ENCODE data around the gene MEI4.

MEI4 gene

GRCh38 chr6:77876300-77876699, 223.5 kb downstream of the MEI4 start:
- no peaks in the 10 kb centered on the region for H3K79me1 ChIP-seq (ENCODE audit: low read length)

DNA sequence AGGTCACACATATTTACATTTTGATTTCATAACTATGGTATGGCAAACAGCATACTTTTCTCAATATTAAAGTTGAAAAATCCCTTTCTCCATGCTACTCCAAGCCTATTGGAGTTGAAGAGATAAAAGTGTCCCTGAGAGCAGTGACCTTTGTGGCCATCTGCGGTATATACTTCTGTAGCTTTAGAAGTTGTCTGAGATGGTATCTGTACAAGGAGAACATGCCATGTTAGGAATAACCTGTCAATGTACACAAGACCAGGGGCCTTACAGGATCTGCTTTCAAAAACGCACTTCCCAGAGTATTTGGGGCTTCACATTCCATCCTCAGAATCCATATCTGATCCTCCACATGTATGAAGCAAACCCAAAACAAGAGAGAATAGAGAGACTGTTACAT, 226.7 kb downstream of the MEI4 start:
- DNase-seq = no peak
- no CpG with 5 or more reads among the region's 2 CpGs for WGBS (ENCODE audit: extremely low coverage, insufficient coverage, low lambda C conversion rate)
- no peaks in the 10 kb centered on the region for H3K79me1 ChIP-seq (ENCODE audit: low read length)

More at GRCh38 chr6:77876300-77876699, 223.5 kb downstream of the MEI4 start:
- no peaks in the 10 kb centered on the region for H3K36me3 ChIP-seq (ENCODE audit: control insufficient read depth, insufficient read depth, low read length)
- H4K5ac ChIP-seq (ENCODE audit: low read length) = no peak overlapping the region
- H2BK120ac ChIP-seq (ENCODE audit: low read depth, low read length) = no peak overlapping the region
- H2BK15ac ChIP-seq (replicated peaks; ENCODE audit: low read depth) = no peak overlapping the region
- H3K27me3 ChIP-seq (ENCODE audit: insufficient read depth, low read length, poor library complexity) = no peaks in the 10 kb centered on the region
- no peak overlapping the region for H4K8ac ChIP-seq (ENCODE audit: low read depth, low read length)
- no peaks in the 10 kb centered on the region for H3K79me2 ChIP-seq (ENCODE audit: control insufficient read depth, insufficient read depth, low read length)
- no peak overlapping the region for H2AK5ac ChIP-seq (ENCODE audit: low read length)
- no peak overlapping the region for H3K4me3 ChIP-seq (ENCODE audit: low read length)
- no peak overlapping the region for H2BK5ac ChIP-seq (ENCODE audit: low read length)
- H3K9ac ChIP-seq (ENCODE audit: low read length) = no peak overlapping the region
- no peak overlapping the region for H3K4ac ChIP-seq (ENCODE audit: low read depth, low read length)
- H3K23ac ChIP-seq (ENCODE audit: low read length) = no peak overlapping the region
- H3K56ac ChIP-seq (ENCODE audit: low read length) = no peak overlapping the region
- no peak overlapping the region for H3K4me2 ChIP-seq (ENCODE audit: low read length)
- no peak overlapping the region for H3K18ac ChIP-seq (ENCODE audit: low read length)
- DNase-seq = no peak
- WGBS (ENCODE audit: extremely low coverage, insufficient coverage, low lambda C conversion rate) = no CpG with 5 or more reads among the region's 2 CpGs
- no peaks in the 10 kb centered on the region for H3K4me1 ChIP-seq (ENCODE audit: control insufficient read depth, low read depth, low read length)
- no peak overlapping the region for H3K27ac ChIP-seq (ENCODE audit: low read depth, low read length)

DNA sequence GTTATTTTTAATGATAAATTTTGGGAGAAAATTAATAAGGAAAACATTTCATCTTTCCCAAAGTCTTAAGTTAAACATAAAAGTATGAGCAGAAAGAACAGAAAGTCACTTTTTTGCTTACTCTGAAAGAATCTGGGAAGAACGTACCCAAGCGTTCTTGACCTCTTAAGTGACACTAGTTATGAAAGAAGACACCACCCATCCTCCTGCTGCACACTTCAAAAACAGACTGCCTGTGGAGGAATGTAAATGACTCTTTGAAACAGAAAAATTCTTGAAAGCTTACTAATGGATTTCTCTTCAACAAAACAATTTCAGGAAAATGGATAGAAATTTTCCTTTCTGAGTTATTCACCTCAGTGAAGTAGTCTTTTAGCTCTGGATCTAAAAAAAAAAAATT, 227.7 kb downstream of the MEI4 start:
- Histone ChIP-seq H3K56ac (ENCODE audit: low read length) (no peak overlapping the region), H2BK120ac (ENCODE audit: low read depth, low read length) (no peak overlapping the region), H3K18ac (ENCODE audit: low read length) (no peak overlapping the region), H3K27me3 (ENCODE audit: insufficient read depth, low read length, poor library complexity) (no peaks in the 10 kb centered on the region), H4K8ac (ENCODE audit: low read depth, low read length) (no peak overlapping the region), H2BK15ac (replicated peaks; ENCODE audit: low read depth) (no peak overlapping the region), H3K4ac (ENCODE audit: low read depth, low read length) (no peak overlapping the region), H3K4me3 (ENCODE audit: low read length) (no peak overlapping the region), H3K9ac (ENCODE audit: low read length) (no peak overlapping the region), H3K36me3 (ENCODE audit: control insufficient read depth, insufficient read depth, low read length) (no peaks in the 10 kb centered on the region), H3K4me1 (ENCODE audit: control insufficient read depth, low read depth, low read length) (no peaks in the 10 kb centered on the region), H3K23ac (ENCODE audit: low read length) (no peak overlapping the region), H3K27ac (ENCODE audit: low read depth, low read length) (no peak overlapping the region), H4K5ac (ENCODE audit: low read length) (no peak overlapping the region), H3K79me1 (ENCODE audit: low read length) (no peaks in the 10 kb centered on the region), H2BK5ac (ENCODE audit: low read length) (no peak overlapping the region), H3K79me2 (ENCODE audit: control insufficient read depth, insufficient read depth, low read length) (no peaks in the 10 kb centered on the region), H2AK5ac (ENCODE audit: low read length) (no peak overlapping the region), H3K4me2 (ENCODE audit: low read length) (no peak overlapping the region)
- no CpG with 5 or more reads among the region's 2 CpGs for WGBS (ENCODE audit: extremely low coverage, insufficient coverage, low lambda C conversion rate)
- peak; percentile 26 for DNase-seq

More for the DNA sequence above, 226.7 kb downstream of the MEI4 start:
- H3K27me3 ChIP-seq (ENCODE audit: insufficient read depth, low read length, poor library complexity) = no peaks in the 10 kb centered on the region
- no peak overlapping the region for H4K8ac ChIP-seq (ENCODE audit: low read depth, low read length)
- no peak overlapping the region for H2BK15ac ChIP-seq (replicated peaks; ENCODE audit: low read depth)
- no peak overlapping the region for H3K23ac ChIP-seq (ENCODE audit: low read length)
- H3K4ac ChIP-seq (ENCODE audit: low read depth, low read length) = no peak overlapping the region
- H3K79me2 ChIP-seq (ENCODE audit: control insufficient read depth, insufficient read depth, low read length) = no peaks in the 10 kb centered on the region
- H3K36me3 ChIP-seq (ENCODE audit: control insufficient read depth, insufficient read depth, low read length) = no peaks in the 10 kb centered on the region
- no peak overlapping the region for H3K56ac ChIP-seq (ENCODE audit: low read length)
- no peak overlapping the region for H2BK5ac ChIP-seq (ENCODE audit: low read length)
- no peak overlapping the region for H3K18ac ChIP-seq (ENCODE audit: low read length)
- no peaks in the 10 kb centered on the region for H3K4me1 ChIP-seq (ENCODE audit: control insufficient read depth, low read depth, low read length)
- H4K5ac ChIP-seq (ENCODE audit: low read length) = no peak overlapping the region
- no peak overlapping the region for H3K4me2 ChIP-seq (ENCODE audit: low read length)
- no peak overlapping the region for H3K4me3 ChIP-seq (ENCODE audit: low read length)
- no peak overlapping the region for H3K9ac ChIP-seq (ENCODE audit: low read length)
- no peak overlapping the region for H3K27ac ChIP-seq (ENCODE audit: low read depth, low read length)
- H2BK120ac ChIP-seq (ENCODE audit: low read depth, low read length) = no peak overlapping the region
- no peak overlapping the region for H2AK5ac ChIP-seq (ENCODE audit: low read length)

- DNase-seq = no peak
- Histone ChIP-seq H3K18ac (ENCODE audit: low read length) (no peak overlapping the region), H3K4me1 (ENCODE audit: control insufficient read depth, low read depth, low read length) (no peaks in the 10 kb centered on the region), H3K36me3 (ENCODE audit: control insufficient read depth, insufficient read depth, low read length) (no peaks in the 10 kb centered on the region), H4K8ac (ENCODE audit: low read depth, low read length) (no peak overlapping the region), H3K4me3 (ENCODE audit: low read length) (no peak overlapping the region), H3K4ac (ENCODE audit: low read depth, low read length) (no peak overlapping the region), H2AK5ac (ENCODE audit: low read length) (no peak overlapping the region), H3K79me1 (ENCODE audit: low read length) (no peaks in the 10 kb centered on the region), H3K23ac (ENCODE audit: low read length) (no peak overlapping the region), H3K4me2 (ENCODE audit: low read length) (no peak overlapping the region), H2BK120ac (ENCODE audit: low read depth, low read length) (no peak overlapping the region), H4K5ac (ENCODE audit: low read length) (no peak overlapping the region), H3K79me2 (ENCODE audit: control insufficient read depth, insufficient read depth, low read length) (no peaks in the 10 kb centered on the region), H3K9ac (ENCODE audit: low read length) (no peak overlapping the region), H2BK5ac (ENCODE audit: low read length) (no peak overlapping the region), H3K27ac (ENCODE audit: low read depth, low read length) (no peak overlapping the region), H2BK15ac (replicated peaks; ENCODE audit: low read depth) (no peak overlapping the region), H3K56ac (ENCODE audit: low read length) (no peak overlapping the region), H3K27me3 (ENCODE audit: insufficient read depth, low read length, poor library complexity) (no peaks in the 10 kb centered on the region)
- WGBS (ENCODE audit: extremely low coverage, insufficient coverage, low lambda C conversion rate) = no CpG with 5 or more reads among the region's 2 CpGs
These were observed 231.0 kb downstream of the MEI4 start for GRCh38 chr6:77883851-77884250.

DNA sequence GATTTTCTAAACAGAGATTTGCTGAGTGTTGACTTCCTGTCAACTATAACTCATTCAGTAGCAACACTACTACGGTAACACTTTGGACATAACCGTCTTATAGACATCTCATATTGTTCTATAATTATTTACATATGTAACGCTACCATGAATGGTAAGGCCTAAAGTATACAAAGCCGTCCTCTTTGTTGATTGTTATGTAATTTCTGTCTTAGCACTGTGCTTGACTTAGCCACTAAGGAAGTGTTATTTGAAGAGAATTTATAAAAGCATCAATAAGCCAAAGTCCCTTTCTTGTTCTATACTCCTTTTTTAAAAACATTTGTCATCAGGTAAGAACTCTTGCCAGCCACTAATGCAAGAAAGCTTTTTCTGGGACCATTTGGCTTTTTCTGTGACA, 240.6 kb downstream of the MEI4 start:
- Histone ChIP-seq H3K4me2 (ENCODE audit: low read length) (no peak overlapping the region), H3K27ac (ENCODE audit: low read depth, low read length) (no peak overlapping the region), H3K79me1 (ENCODE audit: low read length) (no peaks in the 10 kb centered on the region), H3K4ac (ENCODE audit: low read depth, low read length) (no peak overlapping the region), H3K27me3 (ENCODE audit: insufficient read depth, low read length, poor library complexity) (no peaks in the 10 kb centered on the region), H3K18ac (ENCODE audit: low read length) (no peak overlapping the region), H3K56ac (ENCODE audit: low read length) (no peak overlapping the region), H3K4me3 (ENCODE audit: low read length) (no peak overlapping the region), H2AK5ac (ENCODE audit: low read length) (no peak overlapping the region), H3K36me3 (ENCODE audit: control insufficient read depth, insufficient read depth, low read length) (no peaks in the 10 kb centered on the region), H3K23ac (ENCODE audit: low read length) (no peak overlapping the region), H3K79me2 (ENCODE audit: control insufficient read depth, insufficient read depth, low read length) (no peaks in the 10 kb centered on the region), H3K4me1 (ENCODE audit: control insufficient read depth, low read depth, low read length) (no peaks in the 10 kb centered on the region), H2BK120ac (ENCODE audit: low read depth, low read length) (no peak overlapping the region), H3K9ac (ENCODE audit: low read length) (no peak overlapping the region), H4K5ac (ENCODE audit: low read length) (no peak overlapping the region), H4K8ac (ENCODE audit: low read depth, low read length) (no peak overlapping the region), H2BK15ac (replicated peaks; ENCODE audit: low read depth) (no peak overlapping the region), H2BK5ac (ENCODE audit: low read length) (no peak overlapping the region)
- no peak for DNase-seq
- WGBS (ENCODE audit: extremely low coverage, insufficient coverage, low lambda C conversion rate) = no CpG with 5 or more reads among the region's 4 CpGs

DNA sequence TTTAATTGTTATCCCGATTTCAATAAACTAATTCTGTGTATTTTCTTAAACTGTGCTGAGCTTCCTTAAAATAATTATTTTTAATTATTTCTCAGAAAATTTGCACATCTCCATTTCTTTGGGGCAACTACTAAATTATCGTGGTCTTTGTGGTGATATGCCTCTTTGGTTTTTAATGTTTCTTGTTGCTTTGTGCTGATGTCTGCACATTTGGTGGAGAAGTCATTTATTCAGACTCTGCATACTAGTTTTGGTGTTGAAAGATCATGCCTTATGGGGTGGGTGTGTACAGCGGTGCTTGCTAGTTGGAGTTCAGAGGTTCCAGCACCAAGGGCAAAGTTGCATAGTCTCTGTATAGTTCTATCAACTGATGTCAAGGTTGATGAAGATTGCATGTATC, 253.2 kb downstream of the MEI4 start:
- Histone ChIP-seq H3K27ac (ENCODE audit: low read depth, low read length) (no peak overlapping the region), H3K36me3 (ENCODE audit: control insufficient read depth, insufficient read depth, low read length) (no peaks in the 10 kb centered on the region), H3K56ac (ENCODE audit: low read length) (no peak overlapping the region), H3K79me2 (ENCODE audit: control insufficient read depth, insufficient read depth, low read length) (no peaks in the 10 kb centered on the region), H3K4me3 (ENCODE audit: low read length) (no peak overlapping the region), H4K5ac (ENCODE audit: low read length) (no peak overlapping the region), H3K23ac (ENCODE audit: low read length) (no peak overlapping the region), H3K27me3 (ENCODE audit: insufficient read depth, low read length, poor library complexity) (no peaks in the 10 kb centered on the region), H3K18ac (ENCODE audit: low read length) (no peak overlapping the region), H2BK120ac (ENCODE audit: low read depth, low read length) (no peak overlapping the region), H3K4me1 (ENCODE audit: control insufficient read depth, low read depth, low read length) (no peaks in the 10 kb centered on the region), H3K4ac (ENCODE audit: low read depth, low read length) (no peak overlapping the region), H3K79me1 (ENCODE audit: low read length) (no peaks in the 10 kb centered on the region), H4K8ac (ENCODE audit: low read depth, low read length) (no peak overlapping the region), H2BK5ac (ENCODE audit: low read length) (no peak overlapping the region), H2BK15ac (replicated peaks; ENCODE audit: low read depth) (no peak overlapping the region), H3K4me2 (ENCODE audit: low read length) (no peak overlapping the region), H2AK5ac (ENCODE audit: low read length) (no peak overlapping the region), H3K9ac (ENCODE audit: low read length) (no peak overlapping the region)
- DNase-seq = no peak
- WGBS (ENCODE audit: extremely low coverage, insufficient coverage, low lambda C conversion rate) = 100% methylated on average over 1 of the region's 3 CpGs

All from mesendoderm (in vitro differentiated cells).